GM06990 (cell line): ENCODE measurements around the gene OXNAD1.

Experiments used
- DNase-seq: peaks from one replicate; pipeline ENCODE4 v3.0.0-alpha.2; 2011; ENCODE audit not compliant: insufficient read length; ENCODE audit errors: extremely low read depth
- H3K27me3 ChIP-seq: replicated peaks from 2 replicates; pipeline ENCODE4 v1.6.0; 2011; ENCODE audit warnings: low read length; ENCODE audit not compliant: control insufficient read depth, insufficient read depth
- H3K36me3 ChIP-seq: 2 replicates; pipeline ENCODE4 v1.5.1; 2011; ENCODE audit warnings: low read length; ENCODE audit not compliant: control insufficient read depth, insufficient read depth
- H3K4me3 ChIP-seq: replicated peaks from 2 replicates; pipeline ENCODE4 v1.5.1; 2011; ENCODE audit warnings: low read depth, mild to moderate bottlenecking, control low read depth, low read length
- TF ChIP-seq, protein P1 (sequence below): IDR thresholded peaks from 2 replicates; pipeline ENCODE4 v1.5.1; 2011; ENCODE audit warnings: low read length, control low read depth, mild to moderate bottlenecking, inconsistent platforms; ENCODE audit not compliant: insufficient read depth, poor library complexity, severe bottlenecking

The OXNAD1 gene

DNA sequence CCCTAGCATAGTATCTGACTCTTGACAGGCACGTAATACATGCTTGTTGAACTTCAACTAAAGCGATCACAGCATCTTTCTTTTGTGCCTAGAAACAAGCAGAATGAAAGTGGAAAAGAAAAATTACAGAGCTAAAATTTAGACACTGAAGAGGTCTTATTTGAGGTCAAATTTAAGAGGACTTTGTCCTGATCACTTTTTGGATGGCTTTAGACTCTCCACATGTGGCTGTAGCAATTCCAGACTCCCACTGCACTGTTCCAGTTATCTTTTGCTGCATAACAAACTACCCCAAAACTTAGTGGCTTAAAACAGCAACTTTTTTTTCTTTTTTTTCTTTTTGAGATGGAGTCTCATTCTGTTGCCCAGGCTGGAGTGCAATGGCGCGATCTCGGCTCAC, 23.8 kb upstream of the OXNAD1 start:
- DNase-seq: no peak
- Histone ChIP-seq H3K4me3 (no peak overlapping the region), H3K27me3 (no peaks in the 10 kb centered on the region), H3K36me3 (no peaks in the 10 kb centered on the region)
- TF ChIP-seq, protein P1, sequence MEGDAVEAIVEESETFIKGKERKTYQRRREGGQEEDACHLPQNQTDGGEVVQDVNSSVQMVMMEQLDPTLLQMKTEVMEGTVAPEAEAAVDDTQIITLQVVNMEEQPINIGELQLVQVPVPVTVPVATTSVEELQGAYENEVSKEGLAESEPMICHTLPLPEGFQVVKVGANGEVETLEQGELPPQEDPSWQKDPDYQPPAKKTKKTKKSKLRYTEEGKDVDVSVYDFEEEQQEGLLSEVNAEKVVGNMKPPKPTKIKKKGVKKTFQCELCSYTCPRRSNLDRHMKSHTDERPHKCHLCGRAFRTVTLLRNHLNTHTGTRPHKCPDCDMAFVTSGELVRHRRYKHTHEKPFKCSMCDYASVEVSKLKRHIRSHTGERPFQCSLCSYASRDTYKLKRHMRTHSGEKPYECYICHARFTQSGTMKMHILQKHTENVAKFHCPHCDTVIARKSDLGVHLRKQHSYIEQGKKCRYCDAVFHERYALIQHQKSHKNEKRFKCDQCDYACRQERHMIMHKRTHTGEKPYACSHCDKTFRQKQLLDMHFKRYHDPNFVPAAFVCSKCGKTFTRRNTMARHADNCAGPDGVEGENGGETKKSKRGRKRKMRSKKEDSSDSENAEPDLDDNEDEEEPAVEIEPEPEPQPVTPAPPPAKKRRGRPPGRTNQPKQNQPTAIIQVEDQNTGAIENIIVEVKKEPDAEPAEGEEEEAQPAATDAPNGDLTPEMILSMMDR: no peak

DNA sequence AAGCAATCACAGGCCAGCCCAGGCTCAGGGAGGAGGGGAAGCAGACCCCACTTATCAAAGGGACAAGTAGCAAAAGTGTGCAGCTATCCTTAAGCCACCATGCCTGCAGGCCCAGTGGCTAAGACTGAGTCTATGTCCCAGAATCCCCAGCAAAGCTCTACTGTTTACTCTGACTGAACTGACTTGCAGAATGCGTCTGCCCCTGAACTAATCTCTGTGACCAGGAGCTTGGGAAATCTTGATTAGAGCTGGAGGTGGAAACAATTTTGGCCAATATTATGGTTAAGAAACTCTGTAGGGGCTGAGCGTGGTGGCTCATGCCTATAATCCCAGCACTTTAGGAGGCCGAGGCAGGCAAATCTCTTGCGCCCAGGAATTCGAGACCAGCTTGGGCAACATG, 22.8 kb upstream of the OXNAD1 start:
- H3K4me3 ChIP-seq: no peak overlapping the region
- TF ChIP-seq, protein P1: no peak
- no peaks in the 10 kb centered on the region for H3K36me3 ChIP-seq
- DNase-seq: no peak
- no peaks in the 10 kb centered on the region for H3K27me3 ChIP-seq

- DNase-seq: no peak
- TF ChIP-seq, protein P1: no peak
- no peaks in the 10 kb centered on the region for H3K36me3 ChIP-seq
- no peaks in the 10 kb centered on the region for H3K27me3 ChIP-seq
- H3K4me3 ChIP-seq: no peak overlapping the region
Measured at GRCh38 chr3:16243706-16244490, 21.1 kb upstream of the OXNAD1 start.

DNA sequence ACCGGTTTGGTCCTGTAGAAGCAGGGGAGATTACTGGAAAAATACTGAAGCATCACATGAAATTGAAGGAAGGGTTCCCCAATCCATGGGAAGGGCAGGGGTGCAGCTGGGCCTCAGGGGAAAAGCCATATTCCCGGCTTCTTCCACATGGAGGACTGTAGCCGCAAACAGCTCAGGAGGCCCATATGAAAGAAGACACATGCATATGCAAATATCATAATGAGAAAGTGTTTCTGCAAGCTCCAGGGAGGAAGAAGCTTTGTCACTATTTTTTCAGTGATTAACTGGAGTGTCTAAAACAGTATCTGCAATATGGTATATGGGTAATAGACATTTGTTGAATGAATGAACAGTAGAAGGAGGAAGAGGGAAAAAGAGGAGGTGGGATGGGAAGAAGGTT, 19.4 kb upstream of the OXNAD1 start:
- DNase-seq: no peak
- H3K27me3 ChIP-seq: no peaks in the 10 kb centered on the region
- H3K36me3 ChIP-seq: no peaks in the 10 kb centered on the region
- TF ChIP-seq, protein P1: no peak
- no peak overlapping the region for H3K4me3 ChIP-seq

DNA sequence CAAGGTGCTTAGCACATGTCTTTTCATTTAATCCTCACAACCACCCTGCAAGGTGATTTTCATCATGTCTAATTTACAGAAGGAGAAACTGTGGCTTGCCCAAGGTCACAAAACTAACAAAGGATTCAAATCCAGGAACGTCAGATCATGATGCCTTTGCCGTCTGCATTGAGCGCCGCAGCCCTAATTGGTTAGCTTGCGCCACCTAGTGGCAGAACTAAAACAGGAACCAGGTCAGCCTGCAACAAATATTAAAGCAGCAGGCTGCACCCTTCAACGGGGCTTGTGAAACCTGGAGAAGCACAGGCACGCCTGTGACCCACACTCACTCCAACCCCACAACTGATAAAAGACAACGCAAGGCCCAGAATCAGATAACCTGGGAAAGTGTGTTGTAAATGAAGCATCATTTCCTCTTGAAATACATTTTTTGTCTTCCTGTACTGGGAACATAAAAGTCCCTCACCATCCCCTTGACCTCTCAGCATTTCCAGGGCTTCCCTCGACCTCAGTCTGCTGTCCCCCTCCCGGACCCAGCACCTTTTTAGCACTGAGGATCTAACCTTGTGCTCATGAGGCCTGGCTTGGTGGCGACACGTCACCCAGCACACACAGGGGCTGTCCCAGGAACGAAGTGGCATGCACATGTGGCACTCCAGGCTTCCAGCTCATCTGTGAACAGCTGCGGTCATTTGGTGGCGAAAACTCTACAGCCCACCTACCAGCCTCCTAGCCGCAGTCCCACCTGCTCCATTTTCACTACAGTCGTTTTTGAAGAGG, 17.5 kb upstream of the OXNAD1 start:
- no peaks in the 10 kb centered on the region for H3K36me3 ChIP-seq
- no peak overlapping the region for H3K4me3 ChIP-seq
- DNase-seq: no peak
- no peaks in the 10 kb centered on the region for H3K27me3 ChIP-seq
- TF ChIP-seq, protein P1: peak; percentile 91
